Duodenal mucosa (tissue), 2 donors: ENCODE data around the gene GPATCH2L.

Experiments used
- H3K27ac ChIP-seq: one replicate; pipeline ENCODE4 v1.7.0; 2013; ENCODE audit warnings: low read depth, low read length
- H3K27me3 ChIP-seq, 2 donors: one replicate each; pipeline ENCODE4 v1.7.0; 2013; ENCODE audit warnings: low read length in 2 of 2, control low read depth in 1 of 2; ENCODE audit not compliant: insufficient read depth in 2 of 2, control insufficient read depth in 1 of 2
- H3K36me3 ChIP-seq, 2 donors: one replicate each; pipeline ENCODE4 v1.7.0; 2013; ENCODE audit warnings: low read length in 2 of 2, control low read depth in 1 of 2; ENCODE audit not compliant: insufficient read depth in 2 of 2, control insufficient read depth in 1 of 2
- H3K4me1 ChIP-seq, 2 donors: one replicate each; pipeline ENCODE4 v1.7.0; 2013; ENCODE audit warnings: low read length in 2 of 2, control low read depth in 1 of 2; ENCODE audit not compliant: insufficient read depth in 2 of 2, control insufficient read depth in 1 of 2
- H3K4me3 ChIP-seq, 2 donors: one replicate each; pipeline ENCODE4 v1.7.0; 2013; ENCODE audit warnings: low read length in 2 of 2, low read depth in 1 of 2
- H3K9ac ChIP-seq, 2 donors: one replicate each; pipeline ENCODE4 v1.7.0; 2013; ENCODE audit warnings: low read length in 2 of 2, low read depth in 1 of 2
- H3K9me3 ChIP-seq, 2 donors: one replicate each; pipeline ENCODE4 v1.7.0; 2013; ENCODE audit warnings: low read length in 2 of 2, control low read depth in 1 of 2; ENCODE audit not compliant: control insufficient read depth in 1 of 2

GPATCH2L gene

GRCh38 chr14:76151398-76152332 lies at the start of gene GPATCH2L:
TSS of gene GPATCH2L (plus strand) at chr14:76151922. CDS start at chr14:76154364, 2,442 bp downstream.
- H3K4me1 ChIP-seq: peaks cover 36 to 41% of the 10 kb centered on the region in 2 donors
- H3K27ac ChIP-seq: peak within 1 kb of the TSS; percentile 81
- H3K9ac ChIP-seq: peak within 1 kb of the TSS; percentile 83 to 93
- no peaks in the 10 kb centered on the region for H3K27me3 ChIP-seq
- H3K4me3 ChIP-seq: peak within 1 kb of the TSS; percentile 81 to 97
- peaks cover 7 to 17% of the 10 kb centered on the region in 2 donors for H3K36me3 ChIP-seq
- no peaks in the 10 kb centered on the region for H3K9me3 ChIP-seq

- H3K4me3 ChIP-seq: no peak overlapping the region
- no peak overlapping the region for H3K9ac ChIP-seq
- H3K9me3 ChIP-seq: no peaks in the 10 kb centered on the region
- H3K4me1 ChIP-seq: no peaks in the 10 kb centered on the region
- H3K27ac ChIP-seq: no peak overlapping the region
- no peaks in the 10 kb centered on the region for H3K36me3 ChIP-seq
- H3K27me3 ChIP-seq: no peaks in the 10 kb centered on the region
Measured at GRCh38 chr14:76104802-76105355, 46.8 kb upstream of the GPATCH2L start.

GRCh38 chr14:76106188-76106587 lies 45.5 kb upstream of the GPATCH2L start:
- Histone ChIP-seq H3K9me3 (no peaks in the 10 kb centered on the region), H3K4me3 (no peak overlapping the region), H3K4me1 (no peaks in the 10 kb centered on the region), H3K27ac (no peak overlapping the region), H3K27me3 (no peaks in the 10 kb centered on the region), H3K36me3 (no peaks in the 10 kb centered on the region), H3K9ac (no peak overlapping the region)

- Histone ChIP-seq H3K36me3 (no peaks in the 10 kb centered on the region), H3K9ac (no peak overlapping the region), H3K9me3 (no peaks in the 10 kb centered on the region), H3K4me1 (no peaks in the 10 kb centered on the region), H3K27ac (no peak overlapping the region), H3K4me3 (no peak overlapping the region), H3K27me3 (peaks cover 0 to under 1% of the 10 kb centered on the region in 2 donors)
Measured at GRCh38 chr14:76109087-76109880, 42.4 kb upstream of the GPATCH2L start.

- Histone ChIP-seq H3K9me3 (no peaks in the 10 kb centered on the region), H3K27ac (no peak overlapping the region), H3K36me3 (no peaks in the 10 kb centered on the region), H3K27me3 (peaks cover 0 to 6% of the 10 kb centered on the region in 2 donors), H3K4me3 (no peak overlapping the region), H3K9ac (no peak overlapping the region), H3K4me1 (no peaks in the 10 kb centered on the region)
Measured at GRCh38 chr14:76112889-76113624, 38.7 kb upstream of the GPATCH2L start.

GRCh38 chr14:76113691-76114090 lies 38.0 kb upstream of the GPATCH2L start:
- H3K36me3 ChIP-seq: no peaks in the 10 kb centered on the region
- no peaks in the 10 kb centered on the region for H3K4me1 ChIP-seq
- H3K27me3 ChIP-seq: peaks cover 0 to 6% of the 10 kb centered on the region in 2 donors
- H3K9me3 ChIP-seq: no peaks in the 10 kb centered on the region
- no peak overlapping the region for H3K9ac ChIP-seq
- H3K4me3 ChIP-seq: no peak overlapping the region
- no peak overlapping the region for H3K27ac ChIP-seq

GRCh38 chr14:76115010-76115422 lies 36.7 kb upstream of the GPATCH2L start:
- no peaks in the 10 kb centered on the region for H3K9me3 ChIP-seq
- no peak overlapping the region for H3K4me3 ChIP-seq
- H3K27ac ChIP-seq: no peak overlapping the region
- H3K9ac ChIP-seq: no peak overlapping the region
- peaks cover 0 to 6% of the 10 kb centered on the region in 2 donors for H3K27me3 ChIP-seq
- H3K4me1 ChIP-seq: no peaks in the 10 kb centered on the region
- no peaks in the 10 kb centered on the region for H3K36me3 ChIP-seq

GRCh38 chr14:76117789-76118484 lies 33.8 kb upstream of the GPATCH2L start:
- Histone ChIP-seq H3K4me3 (no peak overlapping the region), H3K4me1 (no peaks in the 10 kb centered on the region), H3K27ac (no peak overlapping the region), H3K9me3 (no peaks in the 10 kb centered on the region), H3K36me3 (no peaks in the 10 kb centered on the region), H3K9ac (no peak overlapping the region), H3K27me3 (peaks cover 0 to 6% of the 10 kb centered on the region in 2 donors)

- H3K4me1 ChIP-seq: no peaks in the 10 kb centered on the region
- no peak overlapping the region for H3K9ac ChIP-seq
- H3K9me3 ChIP-seq: no peaks in the 10 kb centered on the region
- peaks cover 0 to 6% of the 10 kb centered on the region in 2 donors for H3K27me3 ChIP-seq
- H3K27ac ChIP-seq: no peak overlapping the region
- no peak overlapping the region for H3K4me3 ChIP-seq
- H3K36me3 ChIP-seq: no peaks in the 10 kb centered on the region
Measured at GRCh38 chr14:76118594-76118993, 33.1 kb upstream of the GPATCH2L start.
